GM21447 (cell line): Measurements from ENCODE around the gene SELENOO.
A peak's percentile ranks its signal among the peaks of the same experiment; 100 is the strongest.

Experiments
- ATAC-seq: cut with Tn5 transposase; IDR thresholded peaks from one replicate; pipeline ENCODE4 v1.9.1; 2021; ENCODE audit not compliant: unreplicated experiment

SELENOO gene

GRCh38 chr22:50184004-50184901 is 16.6 kb upstream of the SELENOO start:
- ATAC-seq, result no peak

- no peak for ATAC-seq
Measured at GRCh38 chr22:50184902-50185374, 15.9 kb upstream of the SELENOO start.

GRCh38 chr22:50185375-50186087 is 15.3 kb upstream of the SELENOO start, which contains the start of gene TRABD:
Gene TRABD (plus strand): TSS chr22:50185913. CDS start chr22:50193061, 7,148 bp downstream.
- ATAC-seq, result no peak

GRCh38 chr22:50186181-50186714 is 14.6 kb upstream of the SELENOO start:
- no peak for ATAC-seq

GRCh38 chr22:50186761-50187523 is 13.9 kb upstream of the SELENOO start:
- no peak for ATAC-seq

- no peak for ATAC-seq
Measured at GRCh38 chr22:50188356-50188755, 12.5 kb upstream of the SELENOO start.

- ATAC-seq, result no peak
Measured at GRCh38 chr22:50189184-50189848, 11.5 kb upstream of the SELENOO start.

- no peak for ATAC-seq
Measured at GRCh38 chr22:50189849-50190181, 11.0 kb upstream of the SELENOO start.

GRCh38 chr22:50190182-50190940 is 10.4 kb upstream of the SELENOO start:
- ATAC-seq, result peak; percentile 34

- ATAC-seq, result peak; percentile 26
Measured at GRCh38 chr22:50190941-50191741, 9.7 kb upstream of the SELENOO start.

- ATAC-seq, result no peak
Measured at GRCh38 chr22:50192436-50193204, 8.2 kb upstream of the SELENOO start.

GRCh38 chr22:50193621-50194020 is 7.2 kb upstream of the SELENOO start:
- no peak for ATAC-seq

GRCh38 chr22:50194037-50194805 is 6.6 kb upstream of the SELENOO start:
- ATAC-seq, result no peak

- no peak for ATAC-seq
Measured at GRCh38 chr22:50196256-50196655, 4.6 kb upstream of the SELENOO start.

- no peak for ATAC-seq
Measured at GRCh38 chr22:50197000-50197800, 3.6 kb upstream of the SELENOO start.

- ATAC-seq, result no peak
Measured at GRCh38 chr22:50197856-50198623, 2.8 kb upstream of the SELENOO start.
